Heart left ventricle (tissue), 16 donors: Measurements from ENCODE around the gene SIPA1. TPM values are rescaled to one million over a fixed set of nuclear protein-coding genes. Genes with fewer than 3 reads are reported as not detected.

Experiments
- ATAC-seq, 4 donors: fragments of 200-7000 bp; cut with Tn5 transposase; one replicate each; pipeline ENCODE4 v1.9.1; 2020 to 2022; ENCODE audit warnings: moderate library complexity in 4 of 4, mild to moderate bottlenecking in 3 of 4, moderate number of reproducible peaks in 1 of 4
- DNase-seq, 5 donors: peaks; one replicate each; pipeline ENCODE4 v3.0.0-alpha.2; 2020
- H3K27ac ChIP-seq, 12 donors: fragments of 200-600 bp; sonication (generic) in 4 of 12; one replicate each; pipeline versions ENCODE4 v1.5.0 to v1.8.0; 2016 to 2022; ENCODE audit warnings: mild to moderate bottlenecking in 2 of 12
- H3K27me3 ChIP-seq, 9 donors: fragments of 200-600 bp; sonication (generic) in 2 of 9; one replicate each; pipeline versions ENCODE4 v1.5.1 to v1.8.0; 2016 to 2022; ENCODE audit warnings: mild to moderate bottlenecking in 3 of 9
- H3K36me3 ChIP-seq, 9 donors: fragments of 200-600 bp; sonication (generic) in 2 of 9; one replicate each; pipeline versions ENCODE4 v1.5.0 to v1.8.0; 2018 to 2022; ENCODE audit warnings: mild to moderate bottlenecking in 2 of 9
- H3K4me1 ChIP-seq, 12 donors: fragments of 200-600 bp; sonication (generic) in 4 of 12; one replicate each; pipeline versions ENCODE4 v1.5.0 to v1.8.0; 2016 to 2022; ENCODE audit warnings: mild to moderate bottlenecking in 3 of 12
- H3K4me3 ChIP-seq, 12 donors: fragments of 200-600 bp; sonication (generic) in 4 of 12; one replicate each; pipeline versions ENCODE4 v1.5.0 to v1.8.0; 2017 to 2022; ENCODE audit warnings: mild to moderate bottlenecking in 9 of 12, moderate library complexity in 4 of 12
- H3K9me3 ChIP-seq, 12 donors: fragments of 200-600 bp; sonication (generic) in 4 of 12; one replicate each; pipeline versions ENCODE4 v1.5.0 to v1.8.0; 2016 to 2022; ENCODE audit warnings: mild to moderate bottlenecking in 1 of 12
- POLR2A ChIP-seq, 2 donors: fragments of 450-650 bp; IDR thresholded peaks; one replicate each; pipeline ENCODE4 v1.6.1; 2017; ENCODE audit warnings: antibody characterized with exemption in 2 of 2, mild to moderate bottlenecking in 2 of 2, moderate library complexity in 2 of 2
- WGBS, 4 donors: extraction: QIAGEN DNeasy Blood & Tissue Kit in 2 of 4; methylation state at CpG; one replicate each; pipeline versions ENCODE4 v1.1.5 to v1.1.7; 2013 to 2018; 5-methylcytosine and 5-hydroxymethylcytosine counted together
- intact Hi-C, 10 donors: fragments of 100-400 bp; cut with DNase I; formaldehyde crosslinking; loops; one replicate each; pipeline versions ENCODE4 v1.11.1 to v1.14.2; 2022
- polyA plus RNA-seq, 2 donors: library from polyadenylated mRNA; stranded (reverse); fragments of 200-250 nt; gene quantifications; one replicate each; pipeline ENCODE4 v1.2.3, GENCODE V29; 2013
- total RNA-seq, 9 donors: library from RNA; depleted of rRNA in 2 of 9; stranded (reverse); fragments of >200 nt in 2 of 9; fragmentation: NEBNext Ultra II Directional in 3 of 9; extraction: Animal tissue kit (Norgen Biotek cat#: 25700) in 3 of 9; gene quantifications; one replicate each; pipeline versions ENCODE4 v1.1.0 to v1.2.4, GENCODE V29; 2016 to 2023
- TF ChIP-seq, protein P1 (sequence below), 12 donors: fragments of 200-600 bp; sonication (generic) in 4 of 12; IDR thresholded peaks; one replicate each; pipeline versions ENCODE4 v1.5.0 to v1.8.0; 2018 to 2022; ENCODE audit warnings: antibody characterized with exemption in 12 of 12, mild to moderate bottlenecking in 5 of 12
- donor health status: ischemic (EF 13 %, LVEDD 7.1; RV severe dilation, severe dysfunction).
- donor health status: healthy with polysubstance abuse.
- donor health status: DM: no; HTN: yes; CAD: no.
- donor health status: DM: no; HTN: no; CAD: no.
- donor health status: ischemic (EF 25% LVEDD 6.9; RV normal size, moderate dysfunction).
- donor health status: ischemic (EF 25% LVEDD 5.7; RV mildly dilated, moderate dysfunction).
- donor health status: healthy.
- donor health status: DM: yes; HTN: yes; CAD: no.
- donor health status: ischemic (EF 35%, LVEDD 5.7; RV mildly dilated, moderate dysfunction).
- donor health status: nonischemic (EF 11% LVEDD 7.7; RV severe dilation, severe dysfunction).
- donor health status: DM: yes; HTN: yes; CAD: no.
- donor health status: PGD.
- donor health status: ischemic (EF 29% LVEDD 5.4; RV normal size, mild dysfunction).
- donor health status: nonischemic (EF 23%, LVEDD 6.1; RV moderate dilation, normal function).

Gene SIPA1
- total and polyA plus RNA-seq, 11 donors = 17.0 to 63.3 (median 26.5) TPM

DNA sequence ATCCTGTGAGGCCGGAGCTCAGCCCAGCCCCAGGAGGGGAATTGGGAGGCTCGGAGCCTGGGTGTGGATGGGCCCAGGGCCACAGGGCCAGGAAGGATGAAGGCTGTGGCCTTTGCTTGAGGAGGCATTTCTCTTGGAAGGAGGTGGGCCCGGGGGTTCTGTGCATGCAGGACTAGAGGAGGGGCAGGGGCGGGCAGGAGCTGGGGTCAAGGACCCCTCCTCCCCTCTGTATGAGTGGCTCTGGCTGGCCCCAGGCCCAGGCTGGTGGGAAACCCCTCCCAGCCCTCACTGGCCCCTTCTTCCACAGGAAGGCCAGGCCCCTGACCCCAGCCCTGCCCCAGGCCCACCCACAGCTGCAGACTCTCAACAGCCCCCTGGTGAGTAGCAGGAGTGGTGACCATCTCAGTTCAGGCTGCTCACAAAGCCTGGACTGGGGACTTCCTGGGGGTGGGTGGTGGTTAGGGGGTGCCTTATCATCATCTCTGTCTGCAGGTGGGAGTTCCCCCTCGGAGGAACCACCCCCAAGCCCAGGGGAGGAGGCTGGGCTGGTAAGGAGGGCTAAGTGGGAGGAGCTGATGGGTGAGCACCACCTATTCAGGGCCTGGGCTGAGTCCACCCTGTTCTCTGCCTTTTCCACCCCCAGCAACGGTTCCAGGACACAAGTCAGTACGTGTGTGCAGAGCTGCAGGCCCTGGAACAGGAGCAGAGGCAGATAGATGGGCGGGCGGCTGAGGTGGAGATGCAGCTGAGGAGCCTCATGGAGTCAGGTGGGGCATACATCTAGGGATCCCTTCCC, 48.3 kb upstream of the SIPA1 start:
- Histone ChIP-seq H3K4me3 (no peak overlapping the region), H3K27me3 (no peaks in the 10 kb centered on the region), H3K27ac (peak overlapping the region in 8 of 12 donors; percentile 17 to 90 (median 82)), H3K4me1 (peaks cover 6 to 81% (median 58%) of the 10 kb centered on the region in 12 donors), H3K36me3 (peaks cover 0 to 61% (median 42%) of the 10 kb centered on the region in 9 donors), H3K9me3 (no peaks in the 10 kb centered on the region)
- WGBS, 4 donors = 66 to 74% (median 68%) methylated on average over 6 to 9 of the region's 9 CpGs
- DNase-seq = no peak
- intact Hi-C loops = loop anchor here in 7 of 10 donors (2.0 to 10.0 kb wide), 7 partner anchors 13 to 215 kb away; partner anchors contain the start of gene EHBP1L1 (in 1 of the 7)
- no peak for ATAC-seq
- TF ChIP-seq POLR2A (IDR thresholded peaks at IDR 0.05) = no peak
- TF ChIP-seq, protein P1, sequence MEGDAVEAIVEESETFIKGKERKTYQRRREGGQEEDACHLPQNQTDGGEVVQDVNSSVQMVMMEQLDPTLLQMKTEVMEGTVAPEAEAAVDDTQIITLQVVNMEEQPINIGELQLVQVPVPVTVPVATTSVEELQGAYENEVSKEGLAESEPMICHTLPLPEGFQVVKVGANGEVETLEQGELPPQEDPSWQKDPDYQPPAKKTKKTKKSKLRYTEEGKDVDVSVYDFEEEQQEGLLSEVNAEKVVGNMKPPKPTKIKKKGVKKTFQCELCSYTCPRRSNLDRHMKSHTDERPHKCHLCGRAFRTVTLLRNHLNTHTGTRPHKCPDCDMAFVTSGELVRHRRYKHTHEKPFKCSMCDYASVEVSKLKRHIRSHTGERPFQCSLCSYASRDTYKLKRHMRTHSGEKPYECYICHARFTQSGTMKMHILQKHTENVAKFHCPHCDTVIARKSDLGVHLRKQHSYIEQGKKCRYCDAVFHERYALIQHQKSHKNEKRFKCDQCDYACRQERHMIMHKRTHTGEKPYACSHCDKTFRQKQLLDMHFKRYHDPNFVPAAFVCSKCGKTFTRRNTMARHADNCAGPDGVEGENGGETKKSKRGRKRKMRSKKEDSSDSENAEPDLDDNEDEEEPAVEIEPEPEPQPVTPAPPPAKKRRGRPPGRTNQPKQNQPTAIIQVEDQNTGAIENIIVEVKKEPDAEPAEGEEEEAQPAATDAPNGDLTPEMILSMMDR (IDR thresholded peaks at IDR 0.05) = no peak

DNA sequence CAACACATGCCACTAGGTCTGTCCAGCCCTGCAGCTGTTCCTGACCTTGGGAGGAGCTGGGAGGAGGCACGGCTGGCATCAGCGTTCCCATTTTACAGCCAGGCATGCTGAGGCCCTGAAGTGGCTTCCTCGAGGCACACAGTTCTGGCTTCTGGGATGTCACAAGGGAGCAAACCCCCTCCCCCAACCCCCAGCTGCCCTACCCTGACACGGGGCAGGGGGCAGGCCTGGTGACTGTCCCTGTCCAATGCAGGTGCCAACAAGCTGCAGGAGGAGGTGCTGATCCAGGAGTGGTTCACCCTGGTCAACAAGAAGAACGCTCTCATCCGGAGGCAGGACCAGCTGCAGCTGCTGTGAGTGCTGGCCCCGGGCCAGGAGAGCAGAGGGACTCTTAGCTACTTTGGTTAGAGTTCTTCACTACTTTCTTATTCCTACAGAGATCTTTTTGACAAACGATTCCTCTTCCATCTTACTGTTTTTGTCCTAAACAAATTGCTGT, 47.6 kb upstream of the SIPA1 start:
- Histone ChIP-seq H3K4me3 (no peak overlapping the region), H3K27ac (peak overlapping the region in 2 of 12 donors; percentile 80 to 84), H3K36me3 (peaks cover 0 to 57% (median 39%) of the 10 kb centered on the region in 9 donors), H3K9me3 (no peaks in the 10 kb centered on the region), H3K4me1 (peaks cover 6 to 80% (median 62%) of the 10 kb centered on the region in 12 donors), H3K27me3 (no peaks in the 10 kb centered on the region)
- DNase-seq (peak in 1 of 5 donors; percentile 71), ATAC-seq (no peak)
- TF ChIP-seq POLR2A (IDR thresholded peaks at IDR 0.05) = no peak
- TF ChIP-seq, protein P1 (IDR thresholded peaks at IDR 0.05) = no peak
- 44 to 67% (median 58%) methylated on average over 8 of the region's 8 CpGs for WGBS, 4 donors
- intact Hi-C loops = loop anchor here in 4 of 10 donors (2.0 to 10.0 kb wide), 4 partner anchors 13 to 215 kb away; partner anchors contain the start of gene EHBP1L1 (in 1 of the 4)

DNA sequence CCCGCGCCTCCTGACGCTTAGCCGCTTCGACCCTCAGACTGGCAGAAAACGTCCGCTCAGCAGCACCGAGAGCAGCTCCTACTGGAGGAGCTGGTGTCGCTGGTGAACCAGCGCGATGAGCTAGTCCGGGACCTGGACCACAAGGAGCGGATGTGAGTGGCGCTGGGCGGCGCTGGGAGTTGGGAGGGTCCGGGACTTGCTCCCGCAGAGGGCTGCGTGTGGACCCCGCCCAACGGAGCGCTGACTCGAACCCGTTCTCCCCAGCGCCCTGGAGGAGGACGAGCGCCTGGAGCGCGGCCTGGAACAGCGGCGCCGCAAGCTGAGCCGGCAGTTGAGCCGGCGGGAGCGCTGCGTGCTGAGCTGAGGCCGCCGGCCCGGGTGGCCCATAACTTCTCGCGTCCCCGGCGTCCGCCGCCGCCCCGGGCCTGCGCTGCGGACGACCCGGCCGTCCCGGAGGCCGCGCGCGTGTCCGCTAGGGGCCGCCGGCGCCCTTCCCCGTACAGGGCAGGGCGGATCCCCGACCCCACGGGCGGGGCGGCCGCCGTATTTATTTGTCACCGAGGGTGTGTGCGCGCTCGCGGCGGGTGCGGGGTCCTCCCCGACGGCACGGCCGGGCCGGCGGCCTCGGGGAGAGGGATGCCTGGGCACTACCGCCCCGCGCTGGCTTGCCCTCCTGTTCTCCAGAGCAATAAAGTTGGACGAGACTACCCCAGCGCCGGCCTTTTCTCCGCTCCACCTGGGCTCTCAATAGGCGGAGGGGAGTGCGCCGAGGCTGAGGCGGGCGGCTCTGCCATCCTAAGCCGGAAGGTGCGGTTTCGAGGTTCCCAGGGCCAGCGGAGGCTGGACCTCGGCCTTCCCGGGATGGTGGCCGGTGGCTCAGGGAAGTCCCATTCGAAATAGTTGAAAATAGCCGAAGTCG, 45.7 kb upstream of the SIPA1 start:
- Histone ChIP-seq H3K27ac (peak overlapping the region; percentile 27 to 80 (median 64)), H3K4me1 (peaks cover 6 to 66% (median 47%) of the 10 kb centered on the region in 12 donors), H3K36me3 (peaks cover 0 to 53% (median 30%) of the 10 kb centered on the region in 9 donors), H3K4me3 (peak overlapping the region in 10 of 12 donors; percentile 14 to 47 (median 34)), H3K9me3 (no peaks in the 10 kb centered on the region), H3K27me3 (no peaks in the 10 kb centered on the region)
- ATAC-seq = peak in 3 of 4 donors; percentile 9 to 35 (median 19)
- no peak for DNase-seq
- 48 to 80% (median 55%) methylated on average over 27 to 106 of the region's 106 CpGs for WGBS, 4 donors
- no peak for TF ChIP-seq POLR2A (IDR thresholded peaks at IDR 0.05)
- TF ChIP-seq, protein P1 (IDR thresholded peaks at IDR 0.05) = peak in 7 of 12 donors; percentile 21 to 39 (median 28)
- intact Hi-C loops = loop anchor here in 4 of 10 donors (2.0 to 10.0 kb wide), 5 partner anchors 15 to 217 kb away; partner anchors contain the start of gene EHBP1L1 (in 1 of the 4)
